Activated B cell treated with CpG ODN at 0.5 μM for 24 hours (primary cell): ENCODE data around the gene ATP11B. TPM values are rescaled to one million over a fixed set of nuclear protein-coding genes. Genes with fewer than 3 reads are reported as not detected.

Experiments
- ATAC-seq: fragments of 200-7000 bp; cut with Tn5 transposase; one replicate; pipeline ENCODE4 v1.10.0; 2021; ENCODE audit warnings: low read depth, mild to moderate bottlenecking, moderate library complexity
- CTCF ChIA-PET: fragments of 350-600 bp; sonication (Branson Sonifier 250); formaldehyde crosslinking; loops from one replicate; lab custom pipeline; 2021; ENCODE audit warnings: antibody characterized with exemption; lab: Charles Lee
- POLR2A ChIA-PET: fragments of 350-600 bp; sonication (Branson Sonifier 250); formaldehyde crosslinking; loops from one replicate; lab custom pipeline; 2021; ENCODE audit warnings: antibody characterized with exemption; lab: Charles Lee
- DNase-seq: peaks from one replicate; pipeline ENCODE4 v3.0.0; 2022
- H3K27ac Mint-ChIP-seq: one replicate; pipeline ENCODE4 v1.8.0; 2020; ENCODE audit warnings: mixed read lengths
- H3K27me3 Mint-ChIP-seq: one replicate; pipeline ENCODE4 v1.8.0; 2021; ENCODE audit warnings: mixed read lengths
- H3K36me3 Mint-ChIP-seq: one replicate; pipeline ENCODE4 v1.8.0; 2021; ENCODE audit warnings: low read depth, mixed read lengths
- H3K4me1 Mint-ChIP-seq: one replicate; pipeline ENCODE4 v1.8.0; 2021; ENCODE audit warnings: mixed read lengths
- H3K4me3 Mint-ChIP-seq: one replicate; pipeline ENCODE4 v1.8.0; 2020; ENCODE audit warnings: mild to moderate bottlenecking, mixed read lengths
- H3K9me3 Mint-ChIP-seq: one replicate; pipeline ENCODE4 v1.8.0; 2020; ENCODE audit warnings: mixed read lengths
- intact Hi-C: fragments of 100-400 bp; cut with micrococcal nuclease; formaldehyde crosslinking; loops from one replicate; pipeline ENCODE4 v1.15.1; 2024
- total RNA-seq: library from RNA; stranded (reverse); gene quantifications from 2 replicates; pipeline ENCODE4 v1.2.3, GENCODE V29; 2022
- TF ChIP-seq, protein P1 (sequence below): fragments of 200-600 bp; IDR thresholded peaks from one replicate; pipeline ENCODE4 v1.8.0; 2022; ENCODE audit warnings: antibody characterized with exemption, mild to moderate bottlenecking

Gene ATP11B
- total RNA-seq, 1 donor from 2014 or later: 93.3 TPM

DNA sequence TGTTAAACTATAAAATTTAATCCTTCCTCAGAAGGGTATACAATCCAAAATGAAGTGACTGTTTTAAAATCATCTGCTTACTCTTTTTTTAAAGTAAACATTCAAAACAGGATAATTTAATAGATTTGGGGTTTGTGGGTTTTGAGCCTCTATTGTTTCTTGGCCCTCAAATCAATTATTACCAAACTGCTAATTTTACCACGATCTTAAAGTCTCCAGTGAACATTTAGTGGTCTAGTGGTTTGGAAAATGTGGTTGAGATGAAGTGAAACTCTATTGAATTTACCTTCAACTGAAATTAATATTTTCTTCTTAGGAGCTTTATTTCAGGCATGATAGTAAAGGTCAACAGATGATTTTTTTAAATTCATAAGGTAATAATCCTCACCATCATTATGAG is 11.2 kb upstream of the ATP11B start:
- DNase-seq (no peak), ATAC-seq (no peak)
- Mint-ChIP-seq H3K9me3 (no peaks in the 10 kb centered on the region), H3K27ac (no peak overlapping the region), H3K4me1 (peaks cover 3% of the 10 kb centered on the region), H3K27me3 (peaks cover 3% of the 10 kb centered on the region), H3K36me3 (no peaks in the 10 kb centered on the region), H3K4me3 (no peak overlapping the region)
- TF ChIP-seq, protein P1, sequence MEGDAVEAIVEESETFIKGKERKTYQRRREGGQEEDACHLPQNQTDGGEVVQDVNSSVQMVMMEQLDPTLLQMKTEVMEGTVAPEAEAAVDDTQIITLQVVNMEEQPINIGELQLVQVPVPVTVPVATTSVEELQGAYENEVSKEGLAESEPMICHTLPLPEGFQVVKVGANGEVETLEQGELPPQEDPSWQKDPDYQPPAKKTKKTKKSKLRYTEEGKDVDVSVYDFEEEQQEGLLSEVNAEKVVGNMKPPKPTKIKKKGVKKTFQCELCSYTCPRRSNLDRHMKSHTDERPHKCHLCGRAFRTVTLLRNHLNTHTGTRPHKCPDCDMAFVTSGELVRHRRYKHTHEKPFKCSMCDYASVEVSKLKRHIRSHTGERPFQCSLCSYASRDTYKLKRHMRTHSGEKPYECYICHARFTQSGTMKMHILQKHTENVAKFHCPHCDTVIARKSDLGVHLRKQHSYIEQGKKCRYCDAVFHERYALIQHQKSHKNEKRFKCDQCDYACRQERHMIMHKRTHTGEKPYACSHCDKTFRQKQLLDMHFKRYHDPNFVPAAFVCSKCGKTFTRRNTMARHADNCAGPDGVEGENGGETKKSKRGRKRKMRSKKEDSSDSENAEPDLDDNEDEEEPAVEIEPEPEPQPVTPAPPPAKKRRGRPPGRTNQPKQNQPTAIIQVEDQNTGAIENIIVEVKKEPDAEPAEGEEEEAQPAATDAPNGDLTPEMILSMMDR: no peak
- ChIA-PET CTCF (interaction anchor here (0.6 kb wide), 1 partner anchor 46 kb away, joined by 6 read pairs; no protein-coding TSS in a partner anchor), POLR2A (no interaction called here)
- intact Hi-C loops: no loop called here

DNA sequence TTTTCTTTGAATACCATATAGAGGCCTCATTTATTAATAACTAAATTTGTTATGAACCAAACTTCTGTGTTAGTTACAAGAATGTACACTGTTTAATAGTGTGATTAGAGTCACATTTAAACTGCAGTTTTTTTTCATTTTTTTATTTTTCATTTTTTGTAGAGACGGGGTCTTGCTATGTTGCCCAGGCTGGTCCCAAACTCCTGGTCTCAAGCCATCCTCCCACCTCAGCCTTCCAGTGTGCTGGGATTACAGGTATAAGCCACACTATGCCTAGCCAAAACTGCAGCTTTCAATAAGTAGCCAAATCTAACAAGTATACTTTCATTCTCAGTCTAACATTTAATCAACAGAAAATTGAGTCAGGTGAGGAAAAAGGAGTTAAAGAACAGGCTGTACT is 10.2 kb upstream of the ATP11B start:
- Mint-ChIP-seq H3K4me3 (no peak overlapping the region), H3K27me3 (peaks cover 3% of the 10 kb centered on the region), H3K36me3 (no peaks in the 10 kb centered on the region), H3K9me3 (no peaks in the 10 kb centered on the region), H3K27ac (no peak overlapping the region), H3K4me1 (peaks cover 3% of the 10 kb centered on the region)
- no peak for DNase-seq
- ChIA-PET POLR2A (no interaction called here), CTCF (no interaction called here)
- no peak for ATAC-seq
- TF ChIP-seq, protein P1: no peak
- intact Hi-C loops: no loop called here

- ChIA-PET POLR2A (no interaction called here), CTCF (no interaction called here)
- TF ChIP-seq, protein P1: no peak
- peaks cover 3% of the 10 kb centered on the region for H3K4me1 Mint-ChIP-seq
- intact Hi-C loops: no loop called here
- H3K27me3 Mint-ChIP-seq: peaks cover 3% of the 10 kb centered on the region
- ATAC-seq (no peak), DNase-seq (no peak)
- H3K4me3 Mint-ChIP-seq: no peak overlapping the region
- H3K27ac Mint-ChIP-seq: no peak overlapping the region
- H3K9me3 Mint-ChIP-seq: no peaks in the 10 kb centered on the region
- H3K36me3 Mint-ChIP-seq: no peaks in the 10 kb centered on the region
Observed at GRCh38 chr3:182784542-182784941, 8.8 kb upstream of the ATP11B start.

DNA sequence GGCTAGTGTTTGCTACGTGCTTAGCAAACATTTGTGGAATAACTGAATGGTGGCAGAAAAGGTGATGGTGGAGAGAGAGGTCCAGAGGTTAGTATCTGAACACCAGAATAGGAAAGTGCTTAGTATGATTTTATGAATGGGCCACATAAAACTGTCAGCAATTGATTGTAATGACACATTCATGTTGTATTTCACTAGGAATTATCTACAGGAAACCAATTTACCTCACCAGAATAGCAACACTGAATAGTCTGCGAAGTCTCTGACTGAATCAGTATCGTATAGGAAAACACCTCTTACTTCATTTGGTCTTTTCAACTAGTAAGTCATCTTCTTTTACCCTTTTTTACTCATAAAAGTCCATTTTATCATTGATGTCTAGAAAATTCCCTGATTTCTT is 8.2 kb upstream of the ATP11B start:
- no peak for DNase-seq
- intact Hi-C loops: no loop called here
- Mint-ChIP-seq H3K9me3 (no peaks in the 10 kb centered on the region), H3K4me3 (no peak overlapping the region), H3K4me1 (peaks cover 3% of the 10 kb centered on the region), H3K27ac (no peak overlapping the region), H3K36me3 (no peaks in the 10 kb centered on the region), H3K27me3 (peaks cover 3% of the 10 kb centered on the region)
- ATAC-seq: no peak
- TF ChIP-seq, protein P1: no peak
- ChIA-PET POLR2A (no interaction called here), CTCF (no interaction called here)

GRCh38 chr3:182785756-182786155 is 7.5 kb upstream of the ATP11B start:
- Mint-ChIP-seq H3K4me3 (no peak overlapping the region), H3K4me1 (peaks cover 3% of the 10 kb centered on the region), H3K27ac (no peak overlapping the region), H3K9me3 (no peaks in the 10 kb centered on the region), H3K36me3 (no peaks in the 10 kb centered on the region), H3K27me3 (peaks cover 3% of the 10 kb centered on the region)
- intact Hi-C loops: no loop called here
- TF ChIP-seq, protein P1: no peak
- no peak for DNase-seq
- ATAC-seq: no peak
- ChIA-PET CTCF (no interaction called here), POLR2A (no interaction called here)
